Chondrocyte (in vitro differentiated cells): ENCODE measurements around the gene UTP3. TPM values are rescaled to one million over a fixed set of nuclear protein-coding genes. Genes with fewer than 3 reads are reported as not detected.
"Not testable (repeated sequence)": the region's sequence is repeated elsewhere in the genome, so short reads cannot be mapped to it uniquely, and the experiment has no call there.

Experiments
- DNase-seq: peaks from one replicate; pipeline ENCODE4 v3.0.0; 2021; ENCODE audit warnings: mixed read lengths, low spot score
- H3K27ac Mint-ChIP-seq: one replicate; pipeline ENCODE4 v1.8.0; 2021; ENCODE audit warnings: mild to moderate bottlenecking, moderate library complexity, mixed read lengths; ENCODE audit not compliant: unreplicated experiment
- H3K27me3 Mint-ChIP-seq: 2 replicates; pipeline ENCODE4 v1.8.0; 2021; ENCODE audit warnings: low read depth, mixed read lengths
- H3K36me3 Mint-ChIP-seq: 2 replicates; pipeline ENCODE4 v1.8.0; 2021; ENCODE audit warnings: low read depth, mixed read lengths
- H3K4me1 Mint-ChIP-seq: 2 replicates; pipeline ENCODE4 v1.8.0; 2021; ENCODE audit warnings: low read depth, mild to moderate bottlenecking, mixed read lengths
- H3K4me3 Mint-ChIP-seq: one replicate; pipeline ENCODE4 v1.8.0; 2021; ENCODE audit warnings: mild to moderate bottlenecking, moderate library complexity, mixed read lengths; ENCODE audit not compliant: unreplicated experiment
- H3K9me3 Mint-ChIP-seq: 2 replicates; pipeline ENCODE4 v1.8.0; 2021; ENCODE audit warnings: low read depth, mixed read lengths
- CTCF ChIP-seq: fragments of 200-600 bp; sonication (generic); IDR thresholded peaks from 2 replicates; pipeline ENCODE4 v1.5.0; 2021; ENCODE audit warnings: antibody characterized with exemption, mild to moderate bottlenecking, moderate library complexity
- total RNA-seq: library from RNA; stranded (reverse); gene quantifications from 3 replicates; pipeline ENCODE4 v1.2.1, GENCODE V29; 2021

The UTP3 gene
- total RNA-seq, 1 donor from 2014 or later: 25.7 TPM

- H3K36me3 Mint-ChIP-seq: no peaks in the 10 kb centered on the region
- no peak for DNase-seq
- no peak overlapping the region for H3K27ac Mint-ChIP-seq
- no peak for TF ChIP-seq CTCF
- H3K4me3 Mint-ChIP-seq: no peak overlapping the region
- H3K27me3 Mint-ChIP-seq: peaks cover 29% of the 10 kb centered on the region
- no peaks in the 10 kb centered on the region for H3K4me1 Mint-ChIP-seq
- no peaks in the 10 kb centered on the region for H3K9me3 Mint-ChIP-seq
Measured at GRCh38 chr4:70657326-70657725, 31.0 kb upstream of the UTP3 start.

GRCh38 chr4:70658418-70658817 is 29.9 kb upstream of the UTP3 start:
- DNase-seq: no peak
- H3K4me1 Mint-ChIP-seq: no peaks in the 10 kb centered on the region
- no peak overlapping the region for H3K27ac Mint-ChIP-seq
- TF ChIP-seq CTCF: no peak
- no peaks in the 10 kb centered on the region for H3K36me3 Mint-ChIP-seq
- H3K27me3 Mint-ChIP-seq: peaks cover 29% of the 10 kb centered on the region
- no peaks in the 10 kb centered on the region for H3K9me3 Mint-ChIP-seq
- H3K4me3 Mint-ChIP-seq: no peak overlapping the region

- Mint-ChIP-seq H3K4me1 (no peaks in the 10 kb centered on the region), H3K4me3 (no peak overlapping the region), H3K27me3 (peaks cover 17% of the 10 kb centered on the region), H3K27ac (no peak overlapping the region), H3K9me3 (no peaks in the 10 kb centered on the region), H3K36me3 (no peaks in the 10 kb centered on the region)
- no peak for TF ChIP-seq CTCF
- DNase-seq: no peak
Measured at GRCh38 chr4:70660106-70660505, 28.2 kb upstream of the UTP3 start.

GRCh38 chr4:70661309-70661922 is 26.9 kb upstream of the UTP3 start:
- H3K36me3 Mint-ChIP-seq, H3K4me3 Mint-ChIP-seq, DNase-seq, H3K9me3 Mint-ChIP-seq, H3K27ac Mint-ChIP-seq, H3K4me1 Mint-ChIP-seq: not testable (repeated sequence)
- peaks cover 17% of the 10 kb centered on the region for H3K27me3 Mint-ChIP-seq

- Mint-ChIP-seq H3K27ac (no peak within 1 kb of the TSS), H3K4me3 (no peak within 1 kb of the TSS), H3K9me3 (no peaks in the 10 kb centered on the region), H3K36me3 (no peaks in the 10 kb centered on the region), H3K4me1 (peaks cover 10% of the 10 kb centered on the region), H3K27me3 (peaks cover 16% of the 10 kb centered on the region)
- no peak for DNase-seq
- TF ChIP-seq CTCF: no peak
Measured at GRCh38 chr4:70666369-70666768, 22.0 kb upstream of the UTP3 start, which contains the start of gene JCHAIN. JCHAIN (minus strand) TSS chr4:70666508; CDS start chr4:70666490, 18 bp downstream.
